CD4-positive, alpha-beta T cell treated with Interleukin-4 for 4 hours (primary cell): ENCODE measurements around the gene GLOD5.
A peak's percentile ranks its signal among the peaks of the same experiment; 100 is the strongest.
"Not testable (repeated sequence)": the region's sequence is repeated elsewhere in the genome, so short reads cannot be mapped to it uniquely, and the experiment has no call there.

ENCODE experiments used
- DNase-seq: peaks from one replicate; pipeline ENCODE4 v3.0.0-alpha.2; 2020

The GLOD5 gene

DNA sequence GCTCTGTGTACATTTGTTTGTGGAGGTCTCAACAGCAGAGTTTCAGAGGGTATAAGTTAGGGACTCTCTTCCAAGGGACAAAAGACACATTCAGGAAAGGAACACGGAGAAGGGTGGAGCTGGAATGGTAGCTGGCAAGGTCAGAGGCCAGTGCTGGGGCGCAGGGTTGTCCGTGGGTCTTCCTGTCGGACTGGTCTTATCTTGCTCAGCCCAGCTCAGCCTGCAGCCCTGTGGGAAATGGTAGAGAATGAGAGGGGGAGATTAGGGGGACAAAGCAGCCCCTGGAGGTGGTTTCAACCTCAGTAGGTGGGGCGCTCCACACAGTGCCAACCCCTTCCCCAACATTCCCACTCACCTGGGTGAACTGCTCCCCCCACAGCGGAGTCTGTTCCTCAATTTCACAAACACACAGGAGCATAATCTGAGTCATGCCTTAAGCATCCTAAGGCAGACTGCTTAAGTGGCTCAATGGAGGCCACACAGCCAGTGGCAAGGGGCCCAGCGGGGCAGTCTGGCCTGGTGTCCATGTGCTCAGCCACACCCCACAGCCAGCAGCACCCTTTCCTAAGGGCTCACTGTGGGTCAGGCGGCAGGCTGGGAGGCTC, 33.5 kb downstream of the GLOD5 start:
- no peak for DNase-seq

DNA sequence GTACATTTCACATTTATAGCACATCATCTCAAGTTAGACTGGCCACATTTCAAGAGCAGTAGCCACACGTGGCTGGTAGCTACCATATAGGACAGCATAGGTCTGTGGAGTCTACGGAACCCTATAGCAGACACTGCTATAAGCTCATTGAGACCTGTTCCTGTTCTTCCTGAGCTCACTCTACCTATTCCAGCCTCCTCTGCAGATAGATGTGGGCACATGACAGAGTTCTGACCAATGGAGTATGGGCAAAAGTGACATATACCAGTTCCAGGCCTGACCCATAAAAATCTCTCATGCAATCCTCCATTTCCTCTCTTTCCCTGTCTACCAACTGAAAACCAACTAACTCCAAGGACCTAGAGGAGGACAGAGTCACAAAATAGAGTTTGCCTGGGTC, 36.8 kb downstream of the GLOD5 start:
- DNase-seq = no peak

DNA sequence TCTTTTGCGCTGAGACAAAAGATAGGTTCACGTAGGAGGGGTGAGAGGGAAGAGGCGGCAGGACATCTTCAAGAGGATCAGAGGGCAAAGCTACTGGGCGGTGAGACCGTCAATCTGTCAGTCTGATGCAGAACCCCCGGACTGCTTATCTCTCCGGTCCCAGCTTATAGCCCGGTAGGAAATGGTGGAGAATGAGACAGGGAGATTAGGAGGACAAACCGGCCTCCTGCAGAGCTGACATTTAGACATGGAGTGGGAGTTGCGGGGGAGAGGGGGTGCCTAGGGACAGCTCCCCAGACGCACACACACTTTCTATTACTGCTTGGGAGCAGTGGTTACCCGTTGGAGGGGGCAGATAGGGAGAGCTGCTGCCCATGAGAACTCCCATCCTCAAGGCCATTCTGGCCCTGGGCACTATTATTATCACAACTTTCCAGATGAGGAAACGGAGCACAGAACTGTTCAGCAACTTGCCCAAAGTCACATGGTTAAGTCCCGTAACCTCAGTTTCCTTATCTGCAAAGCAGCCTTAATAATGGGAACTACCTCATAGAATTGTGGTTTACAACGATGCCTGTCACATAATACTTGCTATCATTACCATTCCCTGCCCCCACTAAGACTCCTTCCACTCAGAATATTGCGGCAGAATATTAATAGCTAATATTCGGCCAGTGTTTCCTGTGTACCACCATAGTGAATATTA, 39.2 kb downstream of the GLOD5 start:
- no peak for DNase-seq

DNA sequence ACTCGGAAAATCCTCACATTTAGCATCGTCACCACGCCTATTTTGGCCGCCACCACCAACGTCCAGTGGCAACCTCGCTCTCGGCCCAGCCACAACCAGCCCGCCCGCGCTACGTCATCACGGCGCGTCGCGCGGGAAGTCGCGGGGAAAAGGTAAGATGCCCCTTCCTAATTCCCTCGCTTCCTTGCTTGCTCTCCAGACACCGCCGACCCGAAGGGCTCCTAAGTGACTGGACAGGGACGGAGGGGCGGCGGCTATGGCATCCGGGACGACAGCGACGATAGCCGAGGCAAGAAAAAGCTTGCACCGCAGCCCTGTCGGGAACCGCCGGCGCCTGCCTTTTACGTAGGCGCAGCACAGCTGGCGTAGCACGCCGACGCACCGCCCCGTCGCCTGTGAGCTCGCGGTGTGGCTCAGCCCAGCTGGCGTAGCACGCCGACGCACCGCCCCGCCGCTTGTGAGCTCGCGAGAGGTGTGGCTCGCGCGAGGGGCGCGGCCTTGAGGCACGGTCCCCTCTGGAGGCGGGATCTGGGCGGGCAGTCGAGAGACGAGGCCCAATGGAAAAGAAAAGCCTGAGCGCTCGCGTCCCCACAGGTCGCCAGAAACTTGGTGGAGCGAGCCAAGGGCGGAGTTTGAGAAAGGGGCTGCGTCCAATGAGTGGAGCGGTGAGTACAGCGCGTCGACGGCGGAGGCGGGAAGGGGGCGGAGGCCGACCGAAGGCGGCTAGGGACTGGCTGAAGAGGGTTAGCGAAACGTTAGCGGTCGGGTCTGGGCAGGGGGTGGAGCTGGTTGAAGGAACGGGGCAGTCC, 39.9 kb downstream of the GLOD5 start, which contains the start of gene HDAC6:
Gene HDAC6 (plus strand): TSS at position 788 of the 809 bp plus-strand sequence. CDS start 626 bp downstream, outside the sequence.
- peak; percentile 98 for DNase-seq

DNA sequence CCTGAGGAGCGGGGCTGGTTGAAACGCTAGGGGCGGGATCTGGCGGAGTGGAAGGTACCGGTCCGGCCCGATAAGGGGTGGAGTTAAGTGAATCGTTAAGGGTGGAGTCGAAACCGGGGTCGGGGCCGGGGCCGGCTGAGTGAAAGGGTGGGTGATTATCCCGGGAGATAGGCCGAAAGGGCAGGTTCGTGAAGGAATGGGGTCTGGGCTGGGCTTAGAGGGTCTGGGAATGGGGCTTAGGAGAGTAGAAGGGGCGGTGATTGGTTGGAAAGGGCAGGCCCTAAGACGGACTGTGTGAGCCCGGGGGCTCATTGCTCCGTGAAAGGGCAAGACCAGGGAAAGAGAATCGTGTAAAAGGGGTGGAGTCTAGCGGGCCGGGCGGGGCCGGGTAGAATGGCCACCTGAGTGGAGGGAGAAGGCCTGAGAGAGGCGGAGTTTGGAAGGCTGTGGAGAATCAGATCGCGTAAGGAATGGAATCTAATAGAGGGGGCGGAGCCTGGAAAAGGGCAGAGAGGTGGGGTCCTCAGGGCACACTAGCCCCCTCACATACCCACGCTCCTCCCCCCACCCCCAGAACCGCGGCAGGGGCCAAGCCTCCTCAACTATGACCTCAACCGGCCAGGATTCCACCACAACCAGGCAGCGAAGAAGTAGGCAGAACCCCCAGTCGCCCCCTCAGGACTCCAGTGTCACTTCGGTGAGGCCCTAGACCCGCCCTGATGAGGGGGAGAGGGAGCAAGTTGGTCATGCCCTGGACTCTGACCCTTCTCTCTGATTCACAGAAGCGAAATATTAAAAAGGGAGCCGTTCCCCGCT, 40.8 kb downstream of the GLOD5 start:
- DNase-seq = peak; percentile 55

DNA sequence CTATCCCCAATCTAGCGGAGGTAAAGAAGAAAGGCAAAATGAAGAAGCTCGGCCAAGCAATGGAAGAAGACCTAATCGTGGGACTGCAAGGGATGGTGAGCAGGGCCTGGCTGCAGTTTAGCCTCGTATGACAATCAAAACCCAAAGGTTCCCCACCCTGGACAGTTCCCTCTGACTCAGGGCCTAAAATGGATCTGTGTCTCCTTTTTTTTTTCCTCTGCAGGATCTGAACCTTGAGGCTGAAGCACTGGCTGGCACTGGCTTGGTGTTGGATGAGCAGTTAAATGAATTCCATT, 41.3 kb downstream of the GLOD5 start:
- DNase-seq = no peak

DNA sequence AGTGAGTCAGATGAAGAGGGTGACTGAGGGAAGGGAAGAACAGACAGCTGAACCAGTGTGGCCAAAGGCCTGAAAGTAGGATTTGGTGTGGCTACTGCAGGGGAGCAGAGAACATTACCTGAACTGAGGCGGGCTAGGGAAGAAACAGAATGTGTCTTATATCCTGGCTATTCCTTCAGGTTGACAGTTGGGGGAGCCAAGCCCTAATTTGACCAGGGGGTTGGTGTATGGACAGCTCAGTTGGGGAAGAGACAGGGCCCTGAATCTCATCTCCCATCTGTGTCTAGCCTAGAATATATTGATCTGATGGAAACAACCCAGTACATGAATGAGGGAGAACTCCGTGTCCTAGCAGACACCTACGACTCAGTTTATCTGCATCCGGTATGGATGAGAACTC, 44.5 kb downstream of the GLOD5 start:
- DNase-seq = no peak

DNA sequence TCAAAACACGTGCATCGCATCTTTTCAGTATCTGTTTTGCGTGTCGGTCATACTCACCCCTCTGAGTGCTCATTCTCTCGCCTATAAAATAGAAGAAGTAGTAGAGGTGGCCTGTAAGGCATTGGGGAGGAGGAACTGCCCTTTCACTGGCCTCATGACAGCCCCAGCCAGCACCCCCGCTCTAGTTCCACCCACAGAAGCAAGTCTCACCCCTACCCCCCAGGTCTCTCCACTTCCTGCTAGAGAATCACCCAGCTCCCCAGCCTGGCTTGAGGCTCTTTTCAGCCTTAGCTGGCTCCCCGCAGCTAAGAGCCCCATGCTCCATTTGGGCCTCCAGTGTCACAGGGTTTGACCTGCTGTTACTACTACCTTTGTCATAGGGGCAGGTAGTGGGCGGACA, 52.1 kb downstream of the GLOD5 start:
- DNase-seq = no peak

DNA sequence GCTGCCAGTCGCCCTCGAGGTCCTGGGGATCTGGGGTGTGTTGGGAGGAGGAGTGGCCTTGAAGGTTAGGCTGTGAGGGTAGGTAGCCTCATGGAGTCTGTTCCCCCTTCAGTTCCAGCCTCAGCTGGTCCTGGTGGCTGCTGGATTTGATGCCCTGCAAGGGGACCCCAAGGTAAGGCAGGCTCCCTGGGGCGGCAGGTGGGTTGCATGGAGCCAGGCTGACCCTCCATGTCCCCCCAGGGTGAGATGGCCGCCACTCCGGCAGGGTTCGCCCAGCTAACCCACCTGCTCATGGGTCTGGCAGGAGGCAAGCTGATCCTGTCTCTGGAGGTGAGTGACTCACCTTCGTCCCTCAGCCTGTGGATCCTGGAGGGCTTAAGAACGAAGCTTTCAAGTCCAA, 53.2 kb downstream of the GLOD5 start:
- DNase-seq = no peak

DNA sequence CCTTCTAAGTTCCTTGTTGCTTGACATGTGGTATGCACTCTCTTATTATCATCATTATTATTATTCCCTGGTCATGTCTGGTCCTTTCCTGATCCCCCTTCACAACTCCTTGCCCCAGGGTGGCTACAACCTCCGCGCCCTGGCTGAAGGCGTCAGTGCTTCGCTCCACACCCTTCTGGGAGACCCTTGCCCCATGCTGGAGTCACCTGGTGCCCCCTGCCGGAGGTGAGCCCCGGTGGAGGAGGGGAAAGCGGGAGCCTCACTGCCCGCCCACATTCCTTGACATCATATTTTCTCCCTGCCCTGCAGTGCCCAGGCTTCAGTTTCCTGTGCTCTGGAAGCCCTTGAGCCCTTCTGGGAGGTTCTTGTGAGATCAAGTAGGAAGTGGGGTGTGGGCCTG, 53.7 kb downstream of the GLOD5 start:
- no peak for DNase-seq

DNA sequence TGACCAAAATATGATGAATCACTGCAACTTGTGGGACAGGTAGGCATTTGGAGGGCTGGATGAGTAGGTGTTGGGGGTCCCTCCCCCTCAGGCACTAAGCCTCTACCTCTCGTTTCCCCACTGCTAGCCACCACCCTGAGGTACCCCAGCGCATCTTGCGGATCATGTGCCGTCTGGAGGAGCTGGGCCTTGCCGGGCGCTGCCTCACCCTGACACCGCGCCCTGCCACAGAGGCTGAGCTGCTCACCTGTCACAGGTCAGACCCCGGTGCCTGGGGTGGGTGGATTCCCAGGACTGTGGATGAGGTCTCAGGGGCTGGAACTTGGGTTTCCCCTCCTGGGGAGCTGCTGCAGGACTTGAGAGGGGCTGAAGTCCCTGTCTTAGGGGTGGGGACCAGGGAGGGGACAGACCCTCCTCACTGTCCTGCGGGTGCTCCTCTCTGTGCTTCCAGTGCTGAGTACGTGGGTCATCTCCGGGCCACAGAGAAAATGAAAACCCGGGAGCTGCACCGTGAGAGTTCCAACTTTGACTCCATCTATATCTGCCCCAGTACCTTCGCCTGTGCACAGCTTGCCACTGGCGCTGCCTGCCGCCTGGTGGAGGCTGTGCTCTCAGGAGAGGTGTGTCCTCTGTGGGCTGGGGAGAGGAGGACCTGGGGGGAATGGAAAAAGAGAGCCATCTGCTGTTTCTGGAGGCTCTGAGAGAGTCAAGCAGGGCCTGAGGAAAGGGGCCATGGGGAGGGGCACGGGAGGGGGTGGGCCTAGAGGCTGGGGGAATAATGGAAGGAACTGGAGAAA, 54.7 kb downstream of the GLOD5 start:
- no peak for DNase-seq

DNA sequence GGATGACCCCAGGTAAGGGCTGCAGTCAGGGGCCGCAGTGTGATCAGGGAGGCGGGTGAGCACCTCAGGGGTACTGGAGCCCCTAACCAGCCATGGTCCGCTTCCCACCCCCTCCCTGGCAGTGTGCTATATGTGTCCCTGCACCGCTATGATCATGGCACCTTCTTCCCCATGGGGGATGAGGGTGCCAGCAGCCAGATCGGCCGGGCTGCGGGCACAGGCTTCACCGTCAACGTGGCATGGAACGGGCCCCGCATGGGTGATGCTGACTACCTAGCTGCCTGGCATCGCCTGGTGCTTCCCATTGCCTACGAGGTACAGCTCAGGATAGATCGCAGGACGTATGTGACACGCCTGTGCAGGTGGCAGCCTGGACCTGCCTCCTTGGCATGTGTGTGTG, 56.6 kb downstream of the GLOD5 start:
- no peak for DNase-seq

DNA sequence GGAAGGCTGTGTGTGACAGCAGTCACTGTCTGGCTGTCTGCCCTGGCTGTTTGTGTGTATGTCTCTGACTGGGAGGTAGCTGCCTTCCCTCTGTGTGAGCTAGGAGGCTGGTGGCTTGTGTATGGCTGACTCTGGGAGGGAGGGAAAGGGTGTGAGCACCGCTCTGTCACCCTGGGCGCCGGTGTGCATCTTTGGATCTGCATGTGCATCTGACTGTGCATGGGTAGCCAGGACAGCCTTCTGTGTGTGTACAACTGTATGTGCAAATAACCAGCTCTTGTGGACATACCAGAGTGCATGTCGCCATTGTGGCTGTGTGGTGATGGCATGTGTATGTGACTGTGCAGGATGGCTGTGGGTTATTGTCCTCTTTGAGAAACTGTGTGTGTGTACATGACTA, 57.3 kb downstream of the GLOD5 start:
- no peak for DNase-seq

DNA sequence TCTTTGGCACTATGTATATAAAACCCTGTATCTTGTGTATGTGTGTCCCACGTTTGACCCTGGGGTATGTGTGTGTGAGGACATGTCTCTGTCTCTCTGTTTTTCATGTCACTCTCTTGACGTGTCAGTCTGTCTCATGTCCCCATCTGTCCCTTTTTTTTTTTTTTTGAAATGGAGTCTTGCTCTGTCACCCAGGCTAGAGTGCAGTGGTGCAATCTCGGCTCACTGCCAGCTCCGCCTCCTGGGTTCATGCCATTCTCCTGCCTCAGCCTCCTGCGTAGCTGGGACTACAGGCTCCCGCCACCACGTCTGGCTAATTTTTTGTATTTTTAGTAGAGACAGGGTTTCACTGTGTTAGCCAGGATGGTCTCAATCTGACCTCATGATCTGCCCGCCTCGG, 57.8 kb downstream of the GLOD5 start:
- not testable (repeated sequence) for DNase-seq

DNA sequence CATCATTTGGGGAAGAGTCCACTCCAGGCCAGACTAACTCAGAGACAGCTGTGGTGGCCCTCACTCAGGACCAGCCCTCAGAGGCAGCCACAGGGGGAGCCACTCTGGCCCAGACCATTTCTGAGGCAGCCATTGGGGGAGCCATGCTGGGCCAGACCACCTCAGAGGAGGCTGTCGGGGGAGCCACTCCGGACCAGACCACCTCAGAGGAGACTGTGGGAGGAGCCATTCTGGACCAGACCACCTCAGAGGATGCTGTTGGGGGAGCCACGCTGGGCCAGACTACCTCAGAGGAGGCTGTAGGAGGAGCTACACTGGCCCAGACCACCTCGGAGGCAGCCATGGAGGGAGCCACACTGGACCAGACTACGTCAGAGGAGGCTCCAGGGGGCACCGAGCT, 61.5 kb downstream of the GLOD5 start:
- no peak for DNase-seq
